GM12891 (cell line): ENCODE measurements around the gene GH2.
"Not testable (repeated sequence)": the region's sequence is repeated elsewhere in the genome, so short reads cannot be mapped to it uniquely, and the experiment has no call there.

Experiments used
- DNase-seq: peaks from one replicate; pipeline ENCODE4 v3.0.0; 2011; ENCODE audit warnings: low spot score; ENCODE audit not compliant: insufficient read length
- FAIRE-seq: peaks from 2 replicates; lab custom pipeline; 2011; peaks lifted over from hg19 to GRCh38; lab: Jason Lieb, UNC
- POLR2A ChIP-seq: IDR thresholded peaks from 2 replicates; pipeline ENCODE4 v1.6.1; 2011; ENCODE audit warnings: low read depth, low read length, control low read depth
- POLR2AphosphoS5 ChIP-seq: IDR thresholded peaks from 2 replicates; pipeline ENCODE4 v1.6.1; 2011; ENCODE audit warnings: low read depth, low read length, control low read depth
- SPI1 ChIP-seq: IDR thresholded peaks from 2 replicates; pipeline ENCODE4 v1.6.1; 2011; ENCODE audit warnings: low read depth, low read length, control low read depth

GH2 gene

GRCh38 chr17:63903787-63904201 is 22.1 kb upstream of the GH2 start:
- not testable (repeated sequence) for FAIRE-seq, DNase-seq

- not testable (repeated sequence) for DNase-seq, FAIRE-seq
Measured at GRCh38 chr17:63901971-63902370, 20.2 kb upstream of the GH2 start.

GRCh38 chr17:63898899-63899798 is 17.4 kb upstream of the GH2 start:
- not testable (repeated sequence) for FAIRE-seq, DNase-seq

- not testable (repeated sequence) for FAIRE-seq, DNase-seq
Measured at GRCh38 chr17:63896524-63897354, 15.0 kb upstream of the GH2 start, which contains the start of gene CSH1. CSH1 (minus strand) TSS chr17:63896574; CDS start chr17:63896511, 63 bp downstream.

GRCh38 chr17:63894821-63895220 is 13.1 kb upstream of the GH2 start:
- not testable (repeated sequence) for FAIRE-seq, DNase-seq

GRCh38 chr17:63894021-63894420 is 12.3 kb upstream of the GH2 start:
- DNase-seq, FAIRE-seq: not testable (repeated sequence)

GRCh38 chr17:63892316-63893037 is 10.7 kb upstream of the GH2 start:
- not testable (repeated sequence) for FAIRE-seq, DNase-seq

- not testable (repeated sequence) for DNase-seq
Measured at GRCh38 chr17:63889026-63889848, 7.5 kb upstream of the GH2 start.

GRCh38 chr17:63885119-63885518 is 3.4 kb upstream of the GH2 start:
- FAIRE-seq, DNase-seq: not testable (repeated sequence)

More at GRCh38 chr17:63889026-63889848, 7.5 kb upstream of the GH2 start:
- peak; percentile 54 for FAIRE-seq

GRCh38 chr17:63882626-63883126 is 932 bp upstream of the GH2 start:
- FAIRE-seq, DNase-seq: not testable (repeated sequence)

- DNase-seq, FAIRE-seq: not testable (repeated sequence)
Measured at GRCh38 chr17:63881337-63881736, 407 bp downstream of the GH2 start.

GRCh38 chr17:63880706-63881105 is 1.0 kb downstream of the GH2 start:
- FAIRE-seq = no peak
- TF ChIP-seq POLR2A (no peak), SPI1 (no peak), POLR2AphosphoS5 (no peak)
- DNase-seq = no peak

- not testable (repeated sequence) for FAIRE-seq
Measured at GRCh38 chr17:63878413-63878812, 3.3 kb downstream of the GH2 start.

GRCh38 chr17:63874693-63875092 is 7.1 kb downstream of the GH2 start:
- not testable (repeated sequence) for FAIRE-seq

More at GRCh38 chr17:63878413-63878812, 3.3 kb downstream of the GH2 start:
- DNase-seq = not testable (repeated sequence)

GRCh38 chr17:63874061-63874626 is 7.6 kb downstream of the GH2 start:
- DNase-seq, FAIRE-seq: not testable (repeated sequence)

More at GRCh38 chr17:63874693-63875092, 7.1 kb downstream of the GH2 start:
- DNase-seq = not testable (repeated sequence)

- DNase-seq, FAIRE-seq: not testable (repeated sequence)
Measured at GRCh38 chr17:63873577-63873976, 8.2 kb downstream of the GH2 start, which contains the start of gene CSH2. CSH2 (minus strand) TSS chr17:63873677; CDS start chr17:63873614, 63 bp downstream.
